ENCODE results near the gene FPR1. TPM values are rescaled to one million over a fixed set of nuclear protein-coding genes. Genes with fewer than 3 reads are reported as not detected.

The FPR1 gene
- total RNA-seq, 3 donors from 2014 or later: 6.0 to 14.9 (median 13.1) TPM

- H3K36me3 ChIP-seq: no peaks in the 10 kb centered on the region
- TF ChIP-seq POLR2A (IDR thresholded peaks at IDR 0.05) (no peak), CTCF (IDR thresholded peaks at IDR 0.05) (no peak), POLR2AphosphoS5 (IDR thresholded peaks at IDR 0.05) (no peak)
- no peak overlapping the region for H3K4me3 ChIP-seq
- intact Hi-C loops (cut with DNase I; ENCODE audit: low total_unique reads): no loop called here
- peaks cover 0 to 9% of the 10 kb centered on the region in 2 donors for H3K27me3 ChIP-seq
- H3K9me3 ChIP-seq: no peaks in the 10 kb centered on the region
- DNase-seq (ENCODE audit: low spot score in 2 of 2): no peak
- no peak overlapping the region for H3K27ac ChIP-seq
- H3K4me1 ChIP-seq: no peaks in the 10 kb centered on the region
Measured at GRCh38 chr19:51771376-51772130, 19.9 kb upstream of the FPR1 start.

- intact Hi-C loops (cut with DNase I; ENCODE audit: low total_unique reads): no loop called here
- Histone ChIP-seq H3K4me3 (no peak overlapping the region), H3K27me3 (peaks cover 0 to 28% of the 10 kb centered on the region in 2 donors), H3K4me1 (no peaks in the 10 kb centered on the region), H3K36me3 (no peaks in the 10 kb centered on the region), H3K9me3 (no peaks in the 10 kb centered on the region), H3K27ac (no peak overlapping the region)
- DNase-seq (ENCODE audit: low spot score in 2 of 2): no peak
- no peak for TF ChIP-seq POLR2A (IDR thresholded peaks at IDR 0.05)
- no peak for TF ChIP-seq CTCF (IDR thresholded peaks at IDR 0.05)
Measured at GRCh38 chr19:51766461-51766860, 14.8 kb upstream of the FPR1 start.

GRCh38 chr19:51765086-51765485 is 13.4 kb upstream of the FPR1 start:
- intact Hi-C loops (cut with DNase I; ENCODE audit: low total_unique reads): no loop called here
- no peak for DNase-seq (ENCODE audit: low spot score in 2 of 2)

GRCh38 chr19:51761696-51762095 is 10.0 kb upstream of the FPR1 start:
- no peak overlapping the region for H3K4me3 ChIP-seq
- intact Hi-C loops (cut with DNase I; ENCODE audit: low total_unique reads): no loop called here
- peaks cover 0 to 25% of the 10 kb centered on the region in 2 donors for H3K27me3 ChIP-seq
- no peaks in the 10 kb centered on the region for H3K4me1 ChIP-seq
- no peak for DNase-seq (ENCODE audit: low spot score in 2 of 2)
- no peaks in the 10 kb centered on the region for H3K36me3 ChIP-seq
- no peak overlapping the region for H3K27ac ChIP-seq
- TF ChIP-seq POLR2AphosphoS5 (IDR thresholded peaks at IDR 0.05): no peak
- no peak for TF ChIP-seq POLR2A (IDR thresholded peaks at IDR 0.05)
- TF ChIP-seq CTCF (IDR thresholded peaks at IDR 0.05): no peak
- no peaks in the 10 kb centered on the region for H3K9me3 ChIP-seq

More at GRCh38 chr19:51765086-51765485, 13.4 kb upstream of the FPR1 start:
- Histone ChIP-seq H3K9me3 (no peaks in the 10 kb centered on the region), H3K4me1 (no peaks in the 10 kb centered on the region), H3K27me3 (peaks cover 0 to 29% of the 10 kb centered on the region in 2 donors), H3K36me3 (no peaks in the 10 kb centered on the region), H3K4me3 (no peak overlapping the region), H3K27ac (no peak overlapping the region)
- no peak for TF ChIP-seq POLR2A (IDR thresholded peaks at IDR 0.05)
- TF ChIP-seq POLR2AphosphoS5 (IDR thresholded peaks at IDR 0.05): no peak
- TF ChIP-seq CTCF (IDR thresholded peaks at IDR 0.05): no peak

GRCh38 chr19:51760697-51761356 is 9.1 kb upstream of the FPR1 start, which contains the start of gene FPR2:
TSS of gene FPR2 (plus strand) at chr19:51761180. CDS start at chr19:51768659, 7,479 bp downstream.
- H3K36me3 ChIP-seq: no peaks in the 10 kb centered on the region
- H3K4me1 ChIP-seq: no peaks in the 10 kb centered on the region
- H3K27me3 ChIP-seq: peaks cover 0 to 25% of the 10 kb centered on the region in 2 donors
- TF ChIP-seq POLR2A (IDR thresholded peaks at IDR 0.05) (no peak), CTCF (IDR thresholded peaks at IDR 0.05) (no peak), POLR2AphosphoS5 (IDR thresholded peaks at IDR 0.05) (no peak)
- no peak within 1 kb of the TSS for H3K27ac ChIP-seq
- no peak for DNase-seq (ENCODE audit: low spot score in 2 of 2)
- H3K9me3 ChIP-seq: no peaks in the 10 kb centered on the region
- intact Hi-C loops (cut with DNase I; ENCODE audit: low total_unique reads): no loop called here
- no peak within 1 kb of the TSS for H3K4me3 ChIP-seq

Data from breast epithelium (tissue), 4 donors.